ENCODE measurements around the gene ANKRD52. TPM values are rescaled to one million over a fixed set of nuclear protein-coding genes. Genes with fewer than 3 reads are reported as not detected.

ANKRD52 gene
- total RNA-seq, 1 donor from 2014 or later, result 56.1 TPM

GRCh38 chr12:56213878-56214277, 44.3 kb downstream of the ANKRD52 start:
- no peak overlapping the region for H3K4me3 Mint-ChIP-seq
- H3K27ac Mint-ChIP-seq, result no peak overlapping the region

GRCh38 chr12:56212361-56212760, 45.8 kb downstream of the ANKRD52 start:
- TF ChIP-seq, protein P1, sequence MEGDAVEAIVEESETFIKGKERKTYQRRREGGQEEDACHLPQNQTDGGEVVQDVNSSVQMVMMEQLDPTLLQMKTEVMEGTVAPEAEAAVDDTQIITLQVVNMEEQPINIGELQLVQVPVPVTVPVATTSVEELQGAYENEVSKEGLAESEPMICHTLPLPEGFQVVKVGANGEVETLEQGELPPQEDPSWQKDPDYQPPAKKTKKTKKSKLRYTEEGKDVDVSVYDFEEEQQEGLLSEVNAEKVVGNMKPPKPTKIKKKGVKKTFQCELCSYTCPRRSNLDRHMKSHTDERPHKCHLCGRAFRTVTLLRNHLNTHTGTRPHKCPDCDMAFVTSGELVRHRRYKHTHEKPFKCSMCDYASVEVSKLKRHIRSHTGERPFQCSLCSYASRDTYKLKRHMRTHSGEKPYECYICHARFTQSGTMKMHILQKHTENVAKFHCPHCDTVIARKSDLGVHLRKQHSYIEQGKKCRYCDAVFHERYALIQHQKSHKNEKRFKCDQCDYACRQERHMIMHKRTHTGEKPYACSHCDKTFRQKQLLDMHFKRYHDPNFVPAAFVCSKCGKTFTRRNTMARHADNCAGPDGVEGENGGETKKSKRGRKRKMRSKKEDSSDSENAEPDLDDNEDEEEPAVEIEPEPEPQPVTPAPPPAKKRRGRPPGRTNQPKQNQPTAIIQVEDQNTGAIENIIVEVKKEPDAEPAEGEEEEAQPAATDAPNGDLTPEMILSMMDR (conservative IDR thresholded peaks at IDR 0.05), result no peak
- H3K27me3 Mint-ChIP-seq, result no peaks in the 10 kb centered on the region
- H3K36me3 Mint-ChIP-seq, result peaks cover 39% of the 10 kb centered on the region
- no peak overlapping the region for H3K27ac Mint-ChIP-seq
- no peaks in the 10 kb centered on the region for H3K9me3 Mint-ChIP-seq
- no peaks in the 10 kb centered on the region for H3K4me1 Mint-ChIP-seq (ENCODE audit: unreplicated experiment)
- H3K4me3 Mint-ChIP-seq, result no peak overlapping the region
- DNase-seq (ENCODE audit: extremely low spot score, unreplicated experiment), result no peak

More at GRCh38 chr12:56213878-56214277, 44.3 kb downstream of the ANKRD52 start:
- Mint-ChIP-seq H3K36me3 (peaks cover 36% of the 10 kb centered on the region), H3K27me3 (no peaks in the 10 kb centered on the region), H3K9me3 (no peaks in the 10 kb centered on the region), H3K4me1 (ENCODE audit: unreplicated experiment) (no peaks in the 10 kb centered on the region)
- TF ChIP-seq, protein P1 (conservative IDR thresholded peaks at IDR 0.05), result no peak
- DNase-seq (ENCODE audit: extremely low spot score, unreplicated experiment), result no peak

GRCh38 chr12:56208006-56208405, 50.2 kb downstream of the ANKRD52 start:
- H3K9me3 Mint-ChIP-seq, result no peaks in the 10 kb centered on the region
- H3K27ac Mint-ChIP-seq, result no peak overlapping the region
- H3K27me3 Mint-ChIP-seq, result no peaks in the 10 kb centered on the region
- no peak overlapping the region for H3K4me3 Mint-ChIP-seq
- peaks cover 32% of the 10 kb centered on the region for H3K36me3 Mint-ChIP-seq
- TF ChIP-seq, protein P1 (conservative IDR thresholded peaks at IDR 0.05), result no peak
- DNase-seq (ENCODE audit: extremely low spot score, unreplicated experiment), result no peak
- no peaks in the 10 kb centered on the region for H3K4me1 Mint-ChIP-seq (ENCODE audit: unreplicated experiment)

DNA sequence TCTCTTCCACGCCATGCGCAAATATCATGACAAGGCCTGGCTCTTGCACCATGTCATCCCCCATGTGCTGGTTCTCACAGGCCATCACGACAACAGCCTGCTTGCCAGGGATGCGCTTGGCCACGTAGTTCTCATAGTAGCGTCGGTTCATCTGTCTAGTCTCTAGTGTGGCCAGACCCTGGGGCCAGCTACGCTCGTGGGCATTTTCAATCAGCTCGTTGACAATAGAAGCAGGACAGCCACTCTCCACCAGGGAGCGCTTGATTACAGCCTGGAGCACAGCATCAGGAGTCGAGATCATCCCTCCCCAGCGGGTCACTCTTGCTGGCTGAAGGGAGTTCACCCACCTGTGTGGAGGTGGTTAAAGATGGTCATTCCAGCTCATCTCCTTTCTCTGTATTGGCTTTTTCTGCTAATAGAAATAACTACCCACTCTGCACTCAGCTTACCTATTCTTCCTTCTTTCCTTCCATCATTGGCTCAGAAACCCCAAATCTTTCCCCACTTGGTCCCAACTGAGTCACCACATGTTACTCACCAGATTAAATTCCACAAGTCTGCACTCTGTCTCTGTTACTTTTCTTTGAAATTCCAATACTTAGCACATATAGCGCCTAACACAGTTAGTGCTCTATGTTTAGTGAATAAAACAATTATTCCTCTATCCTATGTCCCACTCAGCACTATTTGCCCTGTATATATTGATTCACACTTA, 51.6 kb downstream of the ANKRD52 start:
- H3K4me1 Mint-ChIP-seq (ENCODE audit: unreplicated experiment), result no peaks in the 10 kb centered on the region
- TF ChIP-seq, protein P1 (conservative IDR thresholded peaks at IDR 0.05), result peak; percentile 73

GRCh38 chr12:56205445-56205844, 52.7 kb downstream of the ANKRD52 start:
- Mint-ChIP-seq H3K4me1 (ENCODE audit: unreplicated experiment) (no peaks in the 10 kb centered on the region), H3K4me3 (no peak overlapping the region), H3K27me3 (no peaks in the 10 kb centered on the region)

More for the DNA sequence above, 51.6 kb downstream of the ANKRD52 start:
- Mint-ChIP-seq H3K27ac (no peak overlapping the region), H3K4me3 (no peak overlapping the region), H3K9me3 (no peaks in the 10 kb centered on the region), H3K36me3 (peaks cover 28% of the 10 kb centered on the region), H3K27me3 (no peaks in the 10 kb centered on the region)
- DNase-seq (ENCODE audit: extremely low spot score, unreplicated experiment), result no peak

More at GRCh38 chr12:56205445-56205844, 52.7 kb downstream of the ANKRD52 start:
- H3K27ac Mint-ChIP-seq, result no peak overlapping the region
- H3K36me3 Mint-ChIP-seq, result peaks cover 21% of the 10 kb centered on the region
- no peak for DNase-seq (ENCODE audit: extremely low spot score, unreplicated experiment)
- H3K9me3 Mint-ChIP-seq, result no peaks in the 10 kb centered on the region
- TF ChIP-seq, protein P1 (conservative IDR thresholded peaks at IDR 0.05), result peak; percentile 28
